Mucosa of descending colon (tissue), 3 donors: ENCODE results near the gene DOCK6. TPM values are rescaled to one million over a fixed set of nuclear protein-coding genes. Genes with fewer than 3 reads are reported as not detected.

Experiments
- ATAC-seq: fragments of 200-7000 bp; cut with Tn5 transposase; one replicate; pipeline ENCODE4 v1.9.1; 2020; ENCODE audit warnings: mild to moderate bottlenecking, moderate library complexity
- DNase-seq, 3 donors: peaks; one replicate each; pipeline ENCODE4 v3.0.0-alpha.2; 2020
- H3K36me3 ChIP-seq: fragments of 200-600 bp; one replicate; pipeline ENCODE4 v1.8.0; 2021; ENCODE audit warnings: low read depth, mild to moderate bottlenecking
- H3K4me1 ChIP-seq: fragments of 200-600 bp; one replicate; pipeline ENCODE4 v1.8.0; 2021; ENCODE audit warnings: low read depth, mild to moderate bottlenecking
- H3K4me3 ChIP-seq: fragments of 200-600 bp; one replicate; pipeline ENCODE4 v1.8.0; 2021; ENCODE audit warnings: mild to moderate bottlenecking
- H3K9me3 ChIP-seq: fragments of 200-600 bp; one replicate; pipeline ENCODE4 v1.8.0; 2021; ENCODE audit warnings: mild to moderate bottlenecking
- intact Hi-C, 2 donors: fragments of 100-400 bp; cut with DNase I in 1 of 2; cut with micrococcal nuclease in 1 of 2; formaldehyde crosslinking; loops; one replicate each; pipeline versions ENCODE4 v1.11.0 to v1.11.1; 2022; cut with DNase I, micrococcal nuclease
- total RNA-seq, 3 donors: library from RNA; stranded (reverse); fragmentation: NEBNext Ultra II Directional in 2 of 3; extraction: Animal tissue kit (Norgen Biotek cat#: 25700) in 2 of 3; gene quantifications; one replicate each; pipeline versions ENCODE4 v1.2.1 to v1.2.4, GENCODE V29; 2021 to 2023
- TF ChIP-seq, protein P1 (sequence below): fragments of 200-600 bp; IDR thresholded peaks from one replicate; pipeline ENCODE4 v1.8.0; 2022; ENCODE audit warnings: antibody characterized with exemption, mild to moderate bottlenecking
- donor health status: DM: no; HTN: no; CAD: no; lungs with moderate emphysema.
- donor health status: DM: no; HTN: no; CAD: no.
- donor health status: DM: no; HTN: yes; CAD: no.

The DOCK6 gene
- total RNA-seq, 3 donors from 2014 or later: 62.4 to 94.7 (median 62.8) TPM

DNA sequence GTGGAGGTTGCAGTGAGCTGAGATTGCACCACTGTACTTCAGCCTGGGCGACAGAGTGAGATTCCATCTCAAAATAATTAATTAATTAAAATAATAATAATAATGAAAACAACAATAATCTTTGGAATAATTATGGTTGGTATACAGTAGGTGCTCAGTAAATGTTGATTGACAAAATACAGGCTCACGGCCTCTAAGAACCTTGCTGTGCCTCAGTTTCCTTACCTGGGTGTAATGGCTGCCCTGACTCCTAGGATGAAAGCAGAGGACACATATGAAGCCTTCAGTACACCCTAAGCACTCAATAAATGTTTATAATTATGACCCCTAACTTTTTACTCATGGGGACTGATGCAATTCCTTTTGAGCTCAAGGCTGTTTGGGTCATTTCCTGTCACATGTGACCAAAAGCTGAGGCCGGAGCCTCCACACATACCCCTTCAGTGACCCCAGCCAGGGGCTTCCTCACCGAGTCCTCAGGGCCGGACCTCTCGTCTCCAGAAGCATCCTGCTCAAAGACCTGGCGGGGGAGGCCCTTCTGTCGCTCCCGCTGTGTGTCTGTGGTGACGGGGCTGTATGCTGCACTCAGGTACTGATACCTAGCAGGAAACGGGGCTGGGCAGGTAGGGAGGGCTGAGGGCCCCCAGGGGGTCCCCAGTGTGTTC lies 10.5 kb downstream of the DOCK6 start:
- H3K36me3 ChIP-seq: no peaks in the 10 kb centered on the region
- ATAC-seq: no peak

DNA sequence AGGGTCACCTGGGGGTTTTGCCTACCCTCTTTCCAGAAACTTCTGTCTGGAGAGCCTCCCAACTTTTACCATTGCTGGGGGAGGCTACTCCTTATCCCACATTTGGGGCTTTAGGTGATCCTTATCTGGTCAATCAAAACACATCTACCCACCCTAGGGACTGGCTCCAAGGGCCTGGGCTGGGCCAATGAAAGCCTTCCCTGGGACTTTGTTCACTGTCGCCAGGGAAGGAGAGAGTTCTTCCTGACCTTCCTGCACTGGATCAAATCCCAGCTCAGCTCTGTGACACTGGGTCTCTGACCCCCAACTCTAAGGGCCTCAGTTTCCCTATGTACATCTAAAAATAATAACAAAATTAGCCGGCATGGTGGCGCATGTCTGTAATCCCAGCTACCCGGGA lies 11.1 kb downstream of the DOCK6 start:
- no peak overlapping the region for H3K4me3 ChIP-seq
- no peaks in the 10 kb centered on the region for H3K4me1 ChIP-seq
- no peaks in the 10 kb centered on the region for H3K36me3 ChIP-seq
- intact Hi-C loops: no loop called here
- ATAC-seq (no peak), DNase-seq (no peak)
- no peaks in the 10 kb centered on the region for H3K9me3 ChIP-seq
- TF ChIP-seq, protein P1, sequence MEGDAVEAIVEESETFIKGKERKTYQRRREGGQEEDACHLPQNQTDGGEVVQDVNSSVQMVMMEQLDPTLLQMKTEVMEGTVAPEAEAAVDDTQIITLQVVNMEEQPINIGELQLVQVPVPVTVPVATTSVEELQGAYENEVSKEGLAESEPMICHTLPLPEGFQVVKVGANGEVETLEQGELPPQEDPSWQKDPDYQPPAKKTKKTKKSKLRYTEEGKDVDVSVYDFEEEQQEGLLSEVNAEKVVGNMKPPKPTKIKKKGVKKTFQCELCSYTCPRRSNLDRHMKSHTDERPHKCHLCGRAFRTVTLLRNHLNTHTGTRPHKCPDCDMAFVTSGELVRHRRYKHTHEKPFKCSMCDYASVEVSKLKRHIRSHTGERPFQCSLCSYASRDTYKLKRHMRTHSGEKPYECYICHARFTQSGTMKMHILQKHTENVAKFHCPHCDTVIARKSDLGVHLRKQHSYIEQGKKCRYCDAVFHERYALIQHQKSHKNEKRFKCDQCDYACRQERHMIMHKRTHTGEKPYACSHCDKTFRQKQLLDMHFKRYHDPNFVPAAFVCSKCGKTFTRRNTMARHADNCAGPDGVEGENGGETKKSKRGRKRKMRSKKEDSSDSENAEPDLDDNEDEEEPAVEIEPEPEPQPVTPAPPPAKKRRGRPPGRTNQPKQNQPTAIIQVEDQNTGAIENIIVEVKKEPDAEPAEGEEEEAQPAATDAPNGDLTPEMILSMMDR: no peak

More for the DNA sequence above, 10.5 kb downstream of the DOCK6 start:
- H3K9me3 ChIP-seq: no peaks in the 10 kb centered on the region
- H3K4me1 ChIP-seq: no peaks in the 10 kb centered on the region
- no peak for DNase-seq
- intact Hi-C loops: no loop called here
- H3K4me3 ChIP-seq: no peak overlapping the region
- TF ChIP-seq, protein P1: no peak

DNA sequence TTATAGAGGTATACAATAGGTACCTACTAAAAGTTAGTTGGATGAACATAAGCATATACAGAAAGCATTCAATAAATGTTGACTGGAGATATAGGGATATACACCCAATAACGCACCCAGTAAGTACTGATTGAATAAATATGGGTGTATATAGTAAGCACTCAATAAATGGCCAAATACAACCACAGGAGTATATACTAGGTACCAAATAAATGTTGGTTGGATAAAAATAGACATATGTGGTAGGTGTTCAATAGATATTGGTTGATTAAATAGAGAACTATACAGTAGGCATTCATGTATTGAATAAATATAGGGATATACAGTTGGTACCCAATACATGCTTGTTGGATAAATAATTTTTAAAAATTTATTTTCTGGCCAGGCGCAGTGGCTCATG lies 13.5 kb downstream of the DOCK6 start:
- no peak for ATAC-seq
- TF ChIP-seq, protein P1: no peak
- H3K9me3 ChIP-seq: no peaks in the 10 kb centered on the region
- no peaks in the 10 kb centered on the region for H3K4me1 ChIP-seq
- intact Hi-C loops: no loop called here
- H3K4me3 ChIP-seq: no peak overlapping the region
- H3K36me3 ChIP-seq: no peaks in the 10 kb centered on the region
- no peak for DNase-seq

- DNase-seq (no peak), ATAC-seq (no peak)
- TF ChIP-seq, protein P1: no peak
- H3K4me3 ChIP-seq: no peak overlapping the region
- H3K4me1 ChIP-seq: no peaks in the 10 kb centered on the region
- no peaks in the 10 kb centered on the region for H3K36me3 ChIP-seq
- no peaks in the 10 kb centered on the region for H3K9me3 ChIP-seq
- intact Hi-C loops: no loop called here
Measured at GRCh38 chr19:11247934-11248333, 14.4 kb downstream of the DOCK6 start.

DNA sequence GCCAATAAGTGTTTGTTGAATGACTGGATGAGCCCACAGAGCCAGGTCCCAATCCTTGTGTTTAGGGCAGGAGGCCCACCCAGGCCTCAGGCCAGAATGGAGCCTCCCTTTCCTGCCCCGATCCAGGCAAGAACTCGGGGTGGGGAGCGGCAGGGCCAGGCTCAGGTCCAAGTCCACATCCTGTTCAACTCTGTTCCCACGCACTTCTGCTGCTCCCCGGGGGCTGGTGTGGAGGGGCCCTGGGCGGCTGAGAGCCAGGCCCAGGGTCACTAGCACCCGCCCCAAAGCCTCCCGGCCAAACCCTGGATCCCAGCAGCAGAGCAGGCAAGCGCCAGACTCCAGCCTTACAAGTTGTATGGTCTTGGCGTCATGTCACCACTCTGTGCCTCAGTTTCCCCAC lies 14.9 kb downstream of the DOCK6 start:
- Histone ChIP-seq H3K4me1 (no peaks in the 10 kb centered on the region), H3K9me3 (no peaks in the 10 kb centered on the region), H3K36me3 (no peaks in the 10 kb centered on the region), H3K4me3 (no peak overlapping the region)
- intact Hi-C loops: no loop called here
- ATAC-seq: no peak
- TF ChIP-seq, protein P1: no peak
- DNase-seq: no peak

GRCh38 chr19:11246941-11247340 lies 15.4 kb downstream of the DOCK6 start:
- Histone ChIP-seq H3K9me3 (no peaks in the 10 kb centered on the region), H3K36me3 (no peaks in the 10 kb centered on the region), H3K4me3 (no peak overlapping the region), H3K4me1 (no peaks in the 10 kb centered on the region)
- DNase-seq (no peak), ATAC-seq (no peak)
- intact Hi-C loops: no loop called here
- TF ChIP-seq, protein P1: no peak
